HG02763 (cell line): Measurements from ENCODE around the gene PPM1H.
"Not testable (repeated sequence)": the region's sequence is repeated elsewhere in the genome, so short reads cannot be mapped to it uniquely, and the experiment has no call there.

Experiments used
- ATAC-seq: cut with Tn5 transposase; IDR thresholded peaks from one replicate; pipeline ENCODE4 v1.9.1; 2021; ENCODE audit warnings: mild to moderate bottlenecking, moderate library complexity; ENCODE audit not compliant: unreplicated experiment

PPM1H gene

GRCh38 chr12:62911286-62911685 is 23.7 kb downstream of the PPM1H start:
- no peak for ATAC-seq

GRCh38 chr12:62910549-62911169 is 24.3 kb downstream of the PPM1H start:
- ATAC-seq, result no peak

GRCh38 chr12:62909340-62909739 is 25.6 kb downstream of the PPM1H start:
- no peak for ATAC-seq

GRCh38 chr12:62908674-62909073 is 26.3 kb downstream of the PPM1H start:
- ATAC-seq, result no peak

GRCh38 chr12:62907561-62907960 is 27.4 kb downstream of the PPM1H start:
- no peak for ATAC-seq

GRCh38 chr12:62907078-62907477 is 27.9 kb downstream of the PPM1H start:
- no peak for ATAC-seq

GRCh38 chr12:62903151-62903550 is 31.8 kb downstream of the PPM1H start:
- ATAC-seq, result no peak

- ATAC-seq, result no peak
Observed at GRCh38 chr12:62900686-62901272, 34.2 kb downstream of the PPM1H start.

GRCh38 chr12:62899568-62900390 is 35.2 kb downstream of the PPM1H start:
- ATAC-seq, result no peak

- no peak for ATAC-seq
Observed at GRCh38 chr12:62898526-62898925, 36.4 kb downstream of the PPM1H start.

GRCh38 chr12:62895351-62895877 is 39.5 kb downstream of the PPM1H start:
- no peak for ATAC-seq

- no peak for ATAC-seq
Observed at GRCh38 chr12:62893276-62893675, 41.7 kb downstream of the PPM1H start.

- ATAC-seq, result no peak
Observed at GRCh38 chr12:62891805-62892549, 43.0 kb downstream of the PPM1H start.

GRCh38 chr12:62888454-62889110 is 46.4 kb downstream of the PPM1H start:
- no peak for ATAC-seq

GRCh38 chr12:62886796-62887195 is 48.2 kb downstream of the PPM1H start:
- ATAC-seq, result no peak

- ATAC-seq, result no peak
Observed at GRCh38 chr12:62885242-62885641, 49.7 kb downstream of the PPM1H start.

- ATAC-seq, result not testable (repeated sequence)
Observed at GRCh38 chr12:62884832-62885231, 50.1 kb downstream of the PPM1H start.

GRCh38 chr12:62882696-62883095 is 52.3 kb downstream of the PPM1H start:
- ATAC-seq, result no peak

- ATAC-seq, result no peak
Observed at GRCh38 chr12:62882140-62882539, 52.8 kb downstream of the PPM1H start.

GRCh38 chr12:62879691-62880090 is 55.3 kb downstream of the PPM1H start:
- no peak for ATAC-seq

GRCh38 chr12:62879228-62879627 is 55.7 kb downstream of the PPM1H start:
- ATAC-seq, result not testable (repeated sequence)
